Activated B cell treated with CpG ODN at 0.5 μM for 24 hours (primary cell): Measurements from ENCODE around the gene TTC12. TPM values are rescaled to one million over a fixed set of nuclear protein-coding genes. Genes with fewer than 3 reads are reported as not detected.

ENCODE experiments used
- ATAC-seq: fragments of 200-7000 bp; cut with Tn5 transposase; one replicate; pipeline ENCODE4 v1.10.0; 2021; ENCODE audit warnings: low read depth, mild to moderate bottlenecking, moderate library complexity
- CTCF ChIA-PET: fragments of 350-600 bp; sonication (Branson Sonifier 250); formaldehyde crosslinking; loops from one replicate; lab custom pipeline; 2021; ENCODE audit warnings: antibody characterized with exemption; lab: Charles Lee
- POLR2A ChIA-PET: fragments of 350-600 bp; sonication (Branson Sonifier 250); formaldehyde crosslinking; loops from one replicate; lab custom pipeline; 2021; ENCODE audit warnings: antibody characterized with exemption; lab: Charles Lee
- DNase-seq: peaks from one replicate; pipeline ENCODE4 v3.0.0; 2022
- H3K27ac Mint-ChIP-seq: one replicate; pipeline ENCODE4 v1.8.0; 2020; ENCODE audit warnings: mixed read lengths
- H3K27me3 Mint-ChIP-seq: one replicate; pipeline ENCODE4 v1.8.0; 2021; ENCODE audit warnings: mixed read lengths
- H3K36me3 Mint-ChIP-seq: one replicate; pipeline ENCODE4 v1.8.0; 2021; ENCODE audit warnings: low read depth, mixed read lengths
- H3K4me1 Mint-ChIP-seq: one replicate; pipeline ENCODE4 v1.8.0; 2021; ENCODE audit warnings: mixed read lengths
- H3K4me3 Mint-ChIP-seq: one replicate; pipeline ENCODE4 v1.8.0; 2020; ENCODE audit warnings: mild to moderate bottlenecking, mixed read lengths
- H3K9me3 Mint-ChIP-seq: one replicate; pipeline ENCODE4 v1.8.0; 2020; ENCODE audit warnings: mixed read lengths
- CTCF ChIP-seq: fragments of 200-600 bp; IDR thresholded peaks from one replicate; pipeline ENCODE4 v1.8.0; 2022; ENCODE audit warnings: antibody characterized with exemption, mild to moderate bottlenecking
- intact Hi-C: fragments of 100-400 bp; cut with micrococcal nuclease; formaldehyde crosslinking; loops from one replicate; pipeline ENCODE4 v1.15.1; 2024
- total RNA-seq: library from RNA; stranded (reverse); gene quantifications from 2 replicates; pipeline ENCODE4 v1.2.3, GENCODE V29; 2022

The TTC12 gene
- total RNA-seq, 1 donor from 2014 or later = 25.2 TPM

GRCh38 chr11:113415343-113415742, 101.0 kb downstream of the TTC12 start:
- no peaks in the 10 kb centered on the region for H3K9me3 Mint-ChIP-seq
- H3K27me3 Mint-ChIP-seq = peaks cover 3% of the 10 kb centered on the region
- ATAC-seq = no peak
- intact Hi-C loops = no loop called here
- POLR2A ChIA-PET = no interaction called here
- H3K27ac Mint-ChIP-seq = no peak overlapping the region
- no peak overlapping the region for H3K4me3 Mint-ChIP-seq
- CTCF ChIA-PET = no interaction called here
- no peak for DNase-seq
- H3K4me1 Mint-ChIP-seq = no peaks in the 10 kb centered on the region
- TF ChIP-seq CTCF = no peak
- H3K36me3 Mint-ChIP-seq = no peaks in the 10 kb centered on the region

Other genes starting within 250 kb of the TTC12 start
- 0.20 and 0.60 TPM in 2 replicates for gene ANKK1, start 73.2 kb downstream of the TTC12 start, total RNA-seq
- gene DRD2, start 160.8 kb downstream of the TTC12 start, total RNA-seq = not detected in 2 replicates